HepG2 (cell line): ENCODE results near the gene TMEM271. TPM values are rescaled to one million over a fixed set of nuclear protein-coding genes. Genes with fewer than 3 reads are reported as not detected.

ENCODE experiments used
- ATAC-seq: fragments of 200-7000 bp; cut with Tn5 transposase; 3 replicates; pipeline ENCODE4 v1.9.1; 2020; ENCODE audit warnings: mild to moderate bottlenecking, moderate library complexity
- BruUV-seq: library from RNA; stranded (reverse); fragments of 400-500 nt; replicated peaks from 2 replicates; lab custom pipeline; 2021; lab: Mats Ljungman, UMichigan
- CTCF ChIA-PET: fragments of 300-600 bp; formaldehyde crosslinking; extraction: SDS; loops from one replicate; lab custom pipeline; 2021; ENCODE audit warnings: low total read pairs, inconsistent platforms, low intra/inter-chr PET ratio; lab: Yijun Ruan, JAX
- POLR2A ChIA-PET: fragments of 350-600 bp; sonication (Branson Sonifier 250); formaldehyde crosslinking; loops from one replicate; lab custom pipeline; 2020; ENCODE audit warnings: antibody characterized with exemption, inconsistent platforms; lab: Yijun Ruan, JAX
- DNase-seq: peaks from one replicate; pipeline ENCODE4 v3.0.0-alpha.2; 2015; ENCODE audit warnings: low spot score
- FAIRE-seq: peaks from 3 replicates; lab custom pipeline; 2011; peaks lifted over from hg19 to GRCh38; lab: Jason Lieb, UNC
- H2AFZ ChIP-seq: one replicate; pipeline ENCODE4 v1.6.1; 2011; ENCODE audit warnings: low read length, inconsistent platforms
- H3K27ac ChIP-seq: fragments of 300-600 bp; 3 replicates; pipeline ENCODE4 v1.8.0; 2011; ENCODE audit warnings: mixed run types, mild to moderate bottlenecking, mixed read lengths, low read length, inconsistent platforms; ENCODE audit not compliant: insufficient read depth; ENCODE audit errors: extremely low read length
- H3K27me3 ChIP-seq, 2 experiments: fragments of 200-600 bp in 1 of 2; 2 replicates in 1 of 2; 3 replicates in 1 of 2; pipeline versions ENCODE4 v1.6.0 to v1.8.0; 2011; ENCODE audit warnings: low read length in 2 of 2, mild to moderate bottlenecking in 2 of 2, moderate library complexity in 2 of 2, inconsistent platforms in 1 of 2; ENCODE audit not compliant: insufficient read depth in 2 of 2, control insufficient read depth in 1 of 2
- H3K36me3 ChIP-seq, 2 experiments: fragments of 200-600 bp in 1 of 2; replicated peaks in 1 of 2; 2 replicates in 1 of 2; 3 replicates in 1 of 2; pipeline versions ENCODE4 v1.5.1 to v1.8.0; 2011; ENCODE audit warnings: low read length in 2 of 2, inconsistent platforms in 1 of 2; ENCODE audit not compliant: insufficient read depth in 2 of 2, control insufficient read depth in 1 of 2
- H3K4me1 ChIP-seq: 2 replicates; pipeline ENCODE4 v1.5.1; 2012; ENCODE audit warnings: low read length, inconsistent platforms; ENCODE audit not compliant: insufficient read depth
- H3K4me2 ChIP-seq: 2 replicates; pipeline ENCODE4 v1.6.0; 2011; ENCODE audit warnings: low read depth, low read length, inconsistent platforms
- H3K4me3 ChIP-seq, 3 experiments: fragments of 200-600 bp in 1 of 3; sonication (generic), shearing (Covaris generic) in 1 of 3; replicated peaks in 1 of 3; 2 replicates each; pipeline ENCODE4 v1.5.1; 2011 to 2016; ENCODE audit warnings: low read length in 3 of 3, inconsistent platforms in 2 of 3, low read depth in 2 of 3, mild to moderate bottlenecking in 2 of 3, control low read depth in 1 of 3, mixed read lengths in 1 of 3; ENCODE audit not compliant: insufficient read depth in 1 of 3
- H3K79me2 ChIP-seq: one replicate; pipeline ENCODE4 v1.6.1; 2011; ENCODE audit warnings: low read length, inconsistent platforms; ENCODE audit not compliant: insufficient read depth
- H3K9ac ChIP-seq: 2 replicates; pipeline ENCODE4 v1.6.0; 2011; ENCODE audit warnings: mild to moderate bottlenecking, low read depth, low read length, inconsistent platforms; ENCODE audit not compliant: insufficient read depth
- H3K9me3 ChIP-seq: 2 replicates; pipeline ENCODE4 v1.5.1; 2012; ENCODE audit warnings: mild to moderate bottlenecking, low read length
- H4K20me1 ChIP-seq: 2 replicates; pipeline ENCODE4 v1.6.0; 2011; ENCODE audit warnings: inconsistent platforms, mild to moderate bottlenecking, low read length, moderate library complexity; ENCODE audit not compliant: insufficient read depth
- PCBP1 ChIP-seq: fragments of 200-400 bp; formaldehyde crosslinking; IDR thresholded peaks from 2 replicates; pipeline ENCODE4 v1.6.1; 2017; ENCODE audit warnings: mild to moderate bottlenecking, low read depth, low read length, borderline replicate concordance
- TCF12 ChIP-seq, 2 experiments: fragments of 450-650 bp in 1 of 2; sonication (generic) in 1 of 2; formaldehyde crosslinking in 1 of 2; IDR thresholded peaks; 2 replicates each; pipeline versions ENCODE4 v1.6.1 to v1.8.0; 2017 to 2022; ENCODE audit warnings: antibody characterized with exemption in 1 of 2, mild to moderate bottlenecking in 1 of 2, missing genetic modification reagents in 1 of 2, moderate library complexity in 1 of 2
- ZFYVE20 ChIP-seq: sonication (generic); formaldehyde crosslinking; IDR thresholded peaks from 2 replicates; pipeline ENCODE4 v1.8.0; 2023; ENCODE audit warnings: low read depth, mild to moderate bottlenecking, moderate library complexity, missing genetic modification reagents, borderline replicate concordance
- ZNF720 ChIP-seq: sonication (generic); formaldehyde crosslinking; IDR thresholded peaks from 2 replicates; pipeline ENCODE4 v1.4.0; 2020; ENCODE audit warnings: missing genetic modification reagents
- WGBS: methylation state at CpG from one replicate; pipeline ENCODE4 v1.1.6; 2017; ENCODE audit warnings: low lambda C conversion rate; 5-methylcytosine and 5-hydroxymethylcytosine counted together
- in situ Hi-C: cut with HindIII; loops from 2 replicates; pipeline ENCODE4 v1.10.0; 2017; ENCODE audit warnings: low pct_unique_long_range_greater_than_20kb; ENCODE audit not compliant: extremely low pct_ligation_motif_present
- intact Hi-C: fragments of 100-400 bp; cut with micrococcal nuclease; formaldehyde crosslinking; loops from one replicate; pipeline ENCODE4 v1.10.0; 2022; ENCODE audit not compliant: unreplicated experiment
- polyA plus RNA-seq, 8 experiments: library from polyadenylated mRNA; depleted of rRNA in 3 of 8; stranded (reverse) in 7 of 8; unstranded in 1 of 8; fragments of >200 nt; fragmentation: Illumina TruSeq in 4 of 8; extraction: Trizol in 4 of 8; gene quantifications; 2 replicates each; pipeline versions ENCODE4 v1.2.1 to v1.2.3, GENCODE V29; 2011 to 2016; ENCODE audit warnings: low read depth in 4 of 8, missing spikeins in 1 of 8, mixed read lengths in 1 of 8; ENCODE audit not compliant: insufficient read depth in 1 of 8
- total RNA-seq, 5 experiments: library from RNA; depleted of rRNA; stranded (reverse); fragments of >200 nt; fragmentation: Illumina TruSeq; extraction: Trizol; gene quantifications; 2 replicates each; pipeline ENCODE4 v1.2.3, GENCODE V29; 2016; ENCODE audit warnings: low read depth in 1 of 5
- TF ChIP-seq, protein P1 (sequence below), 2 experiments: sonication (generic) in 1 of 2; formaldehyde crosslinking in 1 of 2; IDR thresholded peaks; 2 replicates each; pipeline versions ENCODE4 v1.6.1 to v1.9.0; 2014 to 2022; ENCODE audit warnings: antibody characterized with exemption in 1 of 2, borderline replicate concordance in 1 of 2, inconsistent platforms in 1 of 2, low read depth in 1 of 2, missing genetic modification reagents in 1 of 2
- TF ChIP-seq, protein P2 (sequence below): sonication (generic); formaldehyde crosslinking; IDR thresholded peaks from 2 replicates; pipeline ENCODE4 v1.5.0; 2020; ENCODE audit warnings: mild to moderate bottlenecking, missing genetic modification reagents
- TF ChIP-seq, protein P3 (sequence below): sonication (generic); formaldehyde crosslinking; IDR thresholded peaks from 2 replicates; pipeline ENCODE4 v1.5.1; 2020; ENCODE audit warnings: mild to moderate bottlenecking, missing genetic modification reagents, moderate library complexity
- TF ChIP-seq, protein P4 (sequence below): sonication (generic); formaldehyde crosslinking; IDR thresholded peaks from 2 replicates; pipeline ENCODE4 v1.4.0; 2020; ENCODE audit warnings: missing genetic modification reagents

The TMEM271 gene
- total and polyA plus RNA-seq, 2 of the 13 experiments (the other 11 are each of a cell fraction or from before 2014, with no cell fraction given) = not detected

- TF ChIP-seq, protein P1, sequence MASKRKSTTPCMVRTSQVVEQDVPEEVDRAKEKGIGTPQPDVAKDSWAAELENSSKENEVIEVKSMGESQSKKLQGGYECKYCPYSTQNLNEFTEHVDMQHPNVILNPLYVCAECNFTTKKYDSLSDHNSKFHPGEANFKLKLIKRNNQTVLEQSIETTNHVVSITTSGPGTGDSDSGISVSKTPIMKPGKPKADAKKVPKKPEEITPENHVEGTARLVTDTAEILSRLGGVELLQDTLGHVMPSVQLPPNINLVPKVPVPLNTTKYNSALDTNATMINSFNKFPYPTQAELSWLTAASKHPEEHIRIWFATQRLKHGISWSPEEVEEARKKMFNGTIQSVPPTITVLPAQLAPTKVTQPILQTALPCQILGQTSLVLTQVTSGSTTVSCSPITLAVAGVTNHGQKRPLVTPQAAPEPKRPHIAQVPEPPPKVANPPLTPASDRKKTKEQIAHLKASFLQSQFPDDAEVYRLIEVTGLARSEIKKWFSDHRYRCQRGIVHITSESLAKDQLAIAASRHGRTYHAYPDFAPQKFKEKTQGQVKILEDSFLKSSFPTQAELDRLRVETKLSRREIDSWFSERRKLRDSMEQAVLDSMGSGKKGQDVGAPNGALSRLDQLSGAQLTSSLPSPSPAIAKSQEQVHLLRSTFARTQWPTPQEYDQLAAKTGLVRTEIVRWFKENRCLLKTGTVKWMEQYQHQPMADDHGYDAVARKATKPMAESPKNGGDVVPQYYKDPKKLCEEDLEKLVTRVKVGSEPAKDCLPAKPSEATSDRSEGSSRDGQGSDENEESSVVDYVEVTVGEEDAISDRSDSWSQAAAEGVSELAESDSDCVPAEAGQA (IDR thresholded peaks at IDR 0.05; ENCODE audit: low read depth) = no peak
- TF ChIP-seq, protein P1 (CRISPR knock-in tag; IDR thresholded peaks at IDR 0.05; ENCODE audit: borderline replicate concordance) = no peak
- TF ChIP-seq TCF12 (IDR thresholded peaks at IDR 0.05) (no peak), TCF12 (CRISPR knock-in tag; IDR thresholded peaks at IDR 0.05) (no peak)
These were observed 50.4 kb downstream of the TMEM271 start (continued) for GRCh38 chr4:525660-526059.

DNA sequence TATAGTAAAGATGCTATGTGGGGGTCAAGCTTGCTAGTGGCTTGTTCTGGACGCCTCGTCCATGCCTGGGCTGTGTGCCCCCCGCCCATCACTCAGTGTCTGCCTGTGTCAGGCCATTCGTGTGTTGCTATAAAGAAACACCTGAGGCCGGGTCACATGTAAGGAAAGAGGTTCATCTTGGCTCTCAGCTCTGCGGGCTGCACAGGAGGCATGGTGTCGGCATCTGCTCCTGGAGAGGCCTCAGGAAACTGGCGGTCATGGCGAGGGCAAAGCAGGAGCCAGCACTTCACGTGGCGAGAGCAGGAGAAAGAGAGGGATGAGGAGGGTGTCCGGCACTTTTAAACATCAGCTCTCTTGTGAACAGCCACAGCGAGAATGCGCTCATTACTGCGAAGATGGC, 51.9 kb downstream of the TMEM271 start:
- peaks cover 20 to 62% of the 10 kb centered on the region in 2 experiments for H3K36me3 ChIP-seq
- H3K9ac ChIP-seq = no peak overlapping the region
- H3K79me2 ChIP-seq = no peaks in the 10 kb centered on the region
- no peak overlapping the region for H3K4me3 ChIP-seq
- BruUV-seq = no TSS peak
- ChIA-PET CTCF (no interaction called here), POLR2A (no interaction called here)
- FAIRE-seq (no peak), ATAC-seq (no peak), DNase-seq (no peak)
- no peaks in the 10 kb centered on the region for H4K20me1 ChIP-seq
- intact Hi-C loops = no loop called here
- no peak overlapping the region for H2AFZ ChIP-seq
- no peak overlapping the region for H3K27ac ChIP-seq
- in situ Hi-C loops = no loop called here
- H3K9me3 ChIP-seq = no peaks in the 10 kb centered on the region
- H3K4me2 ChIP-seq = no peak overlapping the region
- WGBS = 97% methylated on average over 15 of the region's 15 CpGs
- no peaks in the 10 kb centered on the region for H3K27me3 ChIP-seq
- peaks cover 7% of the 10 kb centered on the region; the same call in 1 of the 2 replicates for H3K4me1 ChIP-seq
- TF ChIP-seq ZFYVE20 (CRISPR knock-in tag) (no peak), PCBP1 (no peak), ZNF720 (CRISPR knock-in tag) (no peak)
- TF ChIP-seq, protein P2, sequence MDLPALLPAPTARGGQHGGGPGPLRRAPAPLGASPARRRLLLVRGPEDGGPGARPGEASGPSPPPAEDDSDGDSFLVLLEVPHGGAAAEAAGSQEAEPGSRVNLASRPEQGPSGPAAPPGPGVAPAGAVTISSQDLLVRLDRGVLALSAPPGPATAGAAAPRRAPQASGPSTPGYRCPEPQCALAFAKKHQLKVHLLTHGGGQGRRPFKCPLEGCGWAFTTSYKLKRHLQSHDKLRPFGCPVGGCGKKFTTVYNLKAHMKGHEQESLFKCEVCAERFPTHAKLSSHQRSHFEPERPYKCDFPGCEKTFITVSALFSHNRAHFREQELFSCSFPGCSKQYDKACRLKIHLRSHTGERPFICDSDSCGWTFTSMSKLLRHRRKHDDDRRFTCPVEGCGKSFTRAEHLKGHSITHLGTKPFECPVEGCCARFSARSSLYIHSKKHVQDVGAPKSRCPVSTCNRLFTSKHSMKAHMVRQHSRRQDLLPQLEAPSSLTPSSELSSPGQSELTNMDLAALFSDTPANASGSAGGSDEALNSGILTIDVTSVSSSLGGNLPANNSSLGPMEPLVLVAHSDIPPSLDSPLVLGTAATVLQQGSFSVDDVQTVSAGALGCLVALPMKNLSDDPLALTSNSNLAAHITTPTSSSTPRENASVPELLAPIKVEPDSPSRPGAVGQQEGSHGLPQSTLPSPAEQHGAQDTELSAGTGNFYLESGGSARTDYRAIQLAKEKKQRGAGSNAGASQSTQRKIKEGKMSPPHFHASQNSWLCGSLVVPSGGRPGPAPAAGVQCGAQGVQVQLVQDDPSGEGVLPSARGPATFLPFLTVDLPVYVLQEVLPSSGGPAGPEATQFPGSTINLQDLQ = no peak
- TF ChIP-seq, protein P3, sequence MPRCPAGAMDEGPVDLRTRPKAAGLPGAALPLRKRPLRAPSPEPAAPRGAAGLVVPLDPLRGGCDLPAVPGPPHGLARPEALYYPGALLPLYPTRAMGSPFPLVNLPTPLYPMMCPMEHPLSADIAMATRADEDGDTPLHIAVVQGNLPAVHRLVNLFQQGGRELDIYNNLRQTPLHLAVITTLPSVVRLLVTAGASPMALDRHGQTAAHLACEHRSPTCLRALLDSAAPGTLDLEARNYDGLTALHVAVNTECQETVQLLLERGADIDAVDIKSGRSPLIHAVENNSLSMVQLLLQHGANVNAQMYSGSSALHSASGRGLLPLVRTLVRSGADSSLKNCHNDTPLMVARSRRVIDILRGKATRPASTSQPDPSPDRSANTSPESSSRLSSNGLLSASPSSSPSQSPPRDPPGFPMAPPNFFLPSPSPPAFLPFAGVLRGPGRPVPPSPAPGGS = no peak
- TF ChIP-seq, protein P4, sequence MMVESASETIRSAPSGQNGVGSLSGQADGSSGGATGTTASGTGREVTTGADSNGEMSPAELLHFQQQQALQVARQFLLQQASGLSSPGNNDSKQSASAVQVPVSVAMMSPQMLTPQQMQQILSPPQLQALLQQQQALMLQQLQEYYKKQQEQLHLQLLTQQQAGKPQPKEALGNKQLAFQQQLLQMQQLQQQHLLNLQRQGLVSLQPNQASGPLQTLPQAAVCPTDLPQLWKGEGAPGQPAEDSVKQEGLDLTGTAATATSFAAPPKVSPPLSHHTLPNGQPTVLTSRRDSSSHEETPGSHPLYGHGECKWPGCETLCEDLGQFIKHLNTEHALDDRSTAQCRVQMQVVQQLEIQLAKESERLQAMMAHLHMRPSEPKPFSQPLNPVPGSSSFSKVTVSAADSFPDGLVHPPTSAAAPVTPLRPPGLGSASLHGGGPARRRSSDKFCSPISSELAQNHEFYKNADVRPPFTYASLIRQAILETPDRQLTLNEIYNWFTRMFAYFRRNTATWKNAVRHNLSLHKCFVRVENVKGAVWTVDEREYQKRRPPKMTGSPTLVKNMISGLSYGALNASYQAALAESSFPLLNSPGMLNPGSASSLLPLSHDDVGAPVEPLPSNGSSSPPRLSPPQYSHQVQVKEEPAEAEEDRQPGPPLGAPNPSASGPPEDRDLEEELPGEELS = no peak
